Endodermal cell (in vitro differentiated cells): ENCODE measurements around the gene PRR29. TPM values are rescaled to one million over a fixed set of nuclear protein-coding genes. Genes with fewer than 3 reads are reported as not detected.

Experiments used
- DNase-seq: peaks from one replicate; pipeline ENCODE4 v3.0.0-alpha.2; 2017
- H3K27ac ChIP-seq: 2 replicates; pipeline ENCODE4 v1.5.1; 2013; ENCODE audit warnings: mild to moderate bottlenecking, low read depth, low read length, moderate library complexity
- H3K27me3 ChIP-seq: 2 replicates; pipeline ENCODE4 v1.6.1; 2013; ENCODE audit warnings: mild to moderate bottlenecking, low read length, moderate library complexity; ENCODE audit not compliant: insufficient read depth, control insufficient read depth, poor library complexity, severe bottlenecking
- H3K36me3 ChIP-seq: 2 replicates; pipeline ENCODE4 v1.7.0; 2013; ENCODE audit warnings: mild to moderate bottlenecking, low read length, moderate library complexity; ENCODE audit not compliant: control insufficient read depth, insufficient read depth
- H3K4me1 ChIP-seq: one replicate; pipeline ENCODE4 v1.7.0; 2013; ENCODE audit warnings: low read length; ENCODE audit not compliant: control insufficient read depth, insufficient read depth
- H3K4me3 ChIP-seq: 2 replicates; pipeline ENCODE4 v1.5.1; 2013; ENCODE audit warnings: mild to moderate bottlenecking, low read length, moderate library complexity
- H3K9ac ChIP-seq: 2 replicates; pipeline ENCODE4 v1.6.1; 2013; ENCODE audit warnings: mild to moderate bottlenecking, low read length, moderate library complexity; ENCODE audit not compliant: poor library complexity, severe bottlenecking; ENCODE audit errors: extremely low read depth
- H3K9me3 ChIP-seq: 2 replicates; pipeline ENCODE4 v1.6.1; 2013; ENCODE audit warnings: mild to moderate bottlenecking, low read length, moderate library complexity; ENCODE audit not compliant: control insufficient read depth
- H3K27ac Mint-ChIP-seq: 2 replicates; pipeline ENCODE4 v1.8.0; 2020; ENCODE audit warnings: mixed read lengths
- H3K27me3 Mint-ChIP-seq: 2 replicates; pipeline ENCODE4 v1.8.0; 2021; ENCODE audit warnings: mild to moderate bottlenecking, mixed read lengths; ENCODE audit not compliant: insufficient read depth
- H3K36me3 Mint-ChIP-seq: 2 replicates; pipeline ENCODE4 v1.8.0; 2020; ENCODE audit warnings: low read depth, mixed read lengths
- H3K4me1 Mint-ChIP-seq: 2 replicates; pipeline ENCODE4 v1.8.0; 2020; ENCODE audit warnings: mixed read lengths
- H3K4me3 Mint-ChIP-seq: 2 replicates; pipeline ENCODE4 v1.8.0; 2020; ENCODE audit warnings: mild to moderate bottlenecking, moderate library complexity, mixed read lengths
- H3K9me3 Mint-ChIP-seq: 2 replicates; pipeline ENCODE4 v1.8.0; 2020; ENCODE audit warnings: mild to moderate bottlenecking, mixed read lengths
- CTCF ChIP-seq: fragments of 200-600 bp; sonication (generic); conservative IDR thresholded peaks from 2 replicates; pipeline ENCODE4 v1.5.0; 2021; ENCODE audit warnings: antibody characterized with exemption, mild to moderate bottlenecking
- WGBS, 2 experiments: methylation state at CpG; one replicate each; pipeline versions ENCODE4 v1.1.5 to v1.1.7; 2013; ENCODE audit warnings: missing lambda C conversion rate in 2 of 2, mixed read lengths in 1 of 2; ENCODE audit not compliant: insufficient coverage in 1 of 2, insufficient read length in 1 of 2; 5-methylcytosine and 5-hydroxymethylcytosine counted together
- total RNA-seq, 2 donors: library from RNA; stranded (reverse); fragmentation: NEBNext Ultra II Directional in 1 of 2; extraction: Animal tissue kit (Norgen Biotek cat#: 25700) in 1 of 2; gene quantifications; 2 replicates in 1 of 2; 3 replicates in 1 of 2; pipeline ENCODE4 v1.2.1, GENCODE V29; 2021

Gene PRR29
- total RNA-seq, 2 donors from 2014 or later = 3.3 to 6.1 TPM

GRCh38 chr17:63991611-63992010, 6.5 kb upstream of the PRR29 start:
- H3K4me3 Mint-ChIP-seq = no peak overlapping the region
- Histone ChIP-seq H3K9me3 (no peaks in the 10 kb centered on the region), H3K36me3 (no peaks in the 10 kb centered on the region), H3K9ac (no peak overlapping the region), H3K27ac (no peak overlapping the region), H3K27me3 (peaks cover 39% of the 10 kb centered on the region), H3K4me3 (no peak overlapping the region), H3K4me1 (no peaks in the 10 kb centered on the region)
- DNase-seq = peak; percentile 36
- H3K4me1 Mint-ChIP-seq = peaks cover 6% of the 10 kb centered on the region
- 74 to 88% methylated on average over 3 to 11 of the region's 11 CpGs for WGBS, 2 experiments
- H3K27ac Mint-ChIP-seq = no peak overlapping the region
- H3K9me3 Mint-ChIP-seq = no peaks in the 10 kb centered on the region
- peaks cover 48% of the 10 kb centered on the region for H3K27me3 Mint-ChIP-seq
- TF ChIP-seq CTCF = no peak
- no peaks in the 10 kb centered on the region for H3K36me3 Mint-ChIP-seq

- H3K4me3 ChIP-seq = no peak overlapping the region
- H3K27ac Mint-ChIP-seq = no peak overlapping the region
- H3K9me3 Mint-ChIP-seq = no peaks in the 10 kb centered on the region
- H3K4me1 ChIP-seq = no peaks in the 10 kb centered on the region
- peak; percentile 37 for DNase-seq
- H3K27me3 Mint-ChIP-seq = peaks cover 63% of the 10 kb centered on the region
- no peak overlapping the region for H3K27ac ChIP-seq
- H3K9me3 ChIP-seq = no peaks in the 10 kb centered on the region
- no peak overlapping the region for H3K9ac ChIP-seq
- H3K4me3 Mint-ChIP-seq = no peak overlapping the region
- H3K36me3 Mint-ChIP-seq = no peaks in the 10 kb centered on the region
- peaks cover 6% of the 10 kb centered on the region for H3K4me1 Mint-ChIP-seq
- H3K27me3 ChIP-seq = peaks cover 52% of the 10 kb centered on the region
- 86% methylated on average over 3 of the region's 3 CpGs; no CpG with 5 or more reads in 1 of the 2 experiments for WGBS, 2 experiments
- H3K36me3 ChIP-seq = no peaks in the 10 kb centered on the region
- TF ChIP-seq CTCF = no peak
Observed at GRCh38 chr17:63993368-63993985, 4.7 kb upstream of the PRR29 start.

- no peak for TF ChIP-seq CTCF
- WGBS, 2 experiments = 80% methylated on average over 3 of the region's 5 CpGs; no CpG with 5 or more reads in 1 of the 2 experiments
- Histone ChIP-seq H3K27ac (no peak overlapping the region), H3K4me3 (no peak overlapping the region), H3K4me1 (no peaks in the 10 kb centered on the region), H3K9me3 (no peaks in the 10 kb centered on the region), H3K27me3 (peaks cover 52% of the 10 kb centered on the region), H3K9ac (no peak overlapping the region), H3K36me3 (no peaks in the 10 kb centered on the region)
- peak; percentile 48 for DNase-seq
- Mint-ChIP-seq H3K4me3 (no peak overlapping the region), H3K27ac (no peak overlapping the region), H3K36me3 (no peaks in the 10 kb centered on the region), H3K27me3 (peaks cover 75% of the 10 kb centered on the region), H3K4me1 (peaks cover 3% of the 10 kb centered on the region), H3K9me3 (no peaks in the 10 kb centered on the region)
Observed at GRCh38 chr17:63995626-63996025, 2.5 kb upstream of the PRR29 start.
